Activated naive CD4-positive, alpha-beta T cell treated with anti-CD3 and anti-CD28 coated beads, Interleukin-2, amount 50 U/mL, for 16 hours (primary cell): ENCODE data around the gene TLX2.

Experiments
- DNase-seq: peaks from one replicate; pipeline ENCODE4 v3.0.0-alpha.2; 2020

Gene TLX2

DNA sequence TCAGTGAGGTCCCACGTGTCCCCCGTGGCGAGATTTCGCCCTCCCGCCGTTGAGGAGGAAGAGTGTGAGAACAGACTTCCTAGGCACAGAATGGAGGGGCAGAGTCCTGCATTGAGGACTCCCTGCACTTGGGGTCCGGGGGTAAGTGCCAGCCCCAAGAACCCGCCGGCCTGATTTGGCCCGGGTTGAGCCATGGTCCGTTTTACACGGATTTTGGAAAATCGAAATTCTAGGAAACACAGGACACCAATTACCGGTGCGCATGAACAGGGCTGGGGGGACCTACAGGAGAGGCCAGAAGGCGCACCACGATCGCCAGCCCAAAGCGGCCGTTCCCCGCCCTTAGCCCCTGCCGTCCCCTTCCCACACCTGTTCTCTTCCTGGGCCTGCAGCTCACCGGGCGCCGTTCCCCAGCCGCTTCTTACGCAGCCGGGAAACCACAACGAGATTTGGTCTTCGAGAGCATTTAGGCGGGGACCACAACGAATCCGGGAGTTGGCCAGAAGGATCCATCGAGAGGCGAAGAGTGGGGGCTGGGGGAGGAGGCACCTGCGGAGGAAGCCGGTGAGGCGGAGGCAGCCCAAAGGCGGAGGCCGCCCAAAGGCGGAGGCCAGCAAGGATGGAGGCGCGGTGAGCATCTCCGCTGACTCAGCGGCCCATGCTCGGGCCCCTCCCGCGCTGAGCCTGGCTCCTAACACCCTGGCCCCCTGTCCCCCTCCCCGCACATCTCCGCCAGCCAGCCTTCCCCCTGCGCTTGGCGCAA lies 464 bp upstream of the TLX2 start:
- DNase-seq: no peak

DNA sequence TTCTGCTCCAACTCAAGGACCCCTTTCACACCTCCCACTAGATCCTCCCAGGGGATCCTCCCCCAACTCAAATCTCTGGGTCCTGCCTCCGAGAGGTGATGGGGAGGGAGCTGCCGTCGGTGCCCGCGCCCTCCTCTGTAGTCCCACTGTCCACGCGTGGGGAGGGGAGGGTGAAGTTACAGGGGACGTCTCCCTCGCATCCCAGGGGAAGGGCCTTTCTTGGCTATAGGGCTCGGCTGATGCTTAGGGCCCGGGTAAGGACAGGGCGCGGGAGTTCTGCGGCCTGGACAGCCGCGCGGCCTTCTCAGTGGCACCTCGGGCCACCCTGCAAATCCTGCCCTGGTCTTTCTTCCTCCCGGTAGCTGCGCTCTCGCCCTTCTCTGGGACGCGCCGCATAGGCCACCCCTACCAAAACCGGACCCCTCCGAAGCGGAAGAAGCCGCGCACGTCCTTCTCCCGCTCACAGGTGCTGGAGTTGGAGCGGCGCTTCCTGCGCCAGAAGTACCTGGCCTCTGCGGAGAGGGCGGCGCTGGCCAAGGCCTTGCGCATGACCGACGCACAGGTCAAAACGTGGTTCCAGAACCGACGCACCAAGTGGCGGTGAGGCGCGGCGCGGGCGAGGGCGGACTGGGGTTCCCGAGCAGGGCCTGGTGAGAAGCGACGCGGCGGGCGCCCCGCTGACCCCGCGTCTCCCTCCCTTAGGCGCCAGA lies 1.2 kb downstream of the TLX2 start:
- DNase-seq: no peak

DNA sequence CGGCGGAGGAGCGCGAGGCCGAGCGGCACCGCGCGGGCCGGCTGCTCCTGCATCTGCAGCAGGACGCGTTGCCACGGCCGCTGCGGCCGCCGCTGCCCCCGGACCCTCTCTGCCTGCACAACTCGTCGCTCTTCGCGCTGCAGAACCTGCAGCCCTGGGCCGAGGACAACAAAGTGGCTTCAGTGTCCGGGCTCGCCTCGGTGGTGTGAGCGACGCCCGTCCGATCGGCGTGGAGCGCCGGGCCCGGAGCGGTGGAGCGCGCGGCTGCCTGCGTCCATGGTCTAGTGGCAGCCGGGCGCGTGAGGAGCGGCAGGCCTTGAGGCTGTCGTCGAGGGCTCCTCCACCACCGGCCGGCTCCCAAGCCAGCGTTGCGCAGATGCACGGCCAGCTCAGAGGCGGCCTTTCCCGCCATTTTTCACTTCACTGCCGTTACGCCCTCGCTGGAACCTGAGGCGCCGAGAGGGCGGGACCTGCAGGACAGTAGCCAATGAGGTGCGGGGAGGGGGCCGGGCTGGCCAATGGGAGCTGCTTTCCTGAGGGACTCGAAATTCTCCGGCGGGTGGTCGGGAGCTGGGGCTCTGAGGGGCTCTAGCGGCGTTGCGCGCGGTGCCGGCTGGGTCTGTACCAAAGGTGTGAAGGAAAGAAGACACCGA lies 1.9 kb downstream of the TLX2 start:
- peak; percentile 82 for DNase-seq

DNA sequence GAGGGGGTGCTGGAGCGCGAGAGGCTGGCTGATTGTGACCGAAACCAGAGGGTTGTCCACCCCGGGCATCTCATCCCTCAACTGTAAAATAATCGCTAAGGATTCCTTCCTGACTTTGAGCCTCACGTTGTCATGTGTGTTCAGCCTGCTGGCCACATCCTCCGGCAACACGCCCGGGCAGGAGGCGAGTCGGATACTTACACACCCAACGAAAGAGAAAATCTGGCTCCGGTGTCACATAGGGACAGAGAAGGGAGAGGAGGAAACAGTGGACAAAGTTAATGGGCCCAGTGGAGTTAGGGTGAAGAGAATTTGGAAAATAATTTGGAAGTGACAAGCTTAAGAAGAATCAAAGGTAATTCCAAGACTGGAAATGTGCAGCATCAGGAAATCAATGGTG lies 2.4 kb downstream of the TLX2 start:
- DNase-seq: no peak

DNA sequence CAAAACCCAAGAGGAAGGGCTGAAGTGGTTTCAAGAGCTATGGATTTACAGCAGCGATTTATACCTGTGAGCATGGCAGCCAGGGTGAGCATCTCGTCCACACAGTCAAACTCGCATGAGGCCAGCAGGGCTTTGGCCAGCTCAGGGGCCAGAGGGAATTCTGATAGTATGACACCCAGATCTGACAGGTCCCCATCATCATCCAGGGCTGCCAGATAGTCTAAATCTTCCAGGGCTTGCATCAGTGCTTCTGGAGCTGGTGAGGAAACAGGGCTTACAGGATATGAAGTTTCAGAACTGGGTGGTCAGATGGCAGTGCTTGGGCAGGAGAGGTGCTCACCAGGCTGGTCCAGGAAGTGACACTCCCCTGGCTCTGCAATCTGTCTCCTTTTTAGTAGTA lies 8.3 kb downstream of the TLX2 start:
- DNase-seq: no peak

DNA sequence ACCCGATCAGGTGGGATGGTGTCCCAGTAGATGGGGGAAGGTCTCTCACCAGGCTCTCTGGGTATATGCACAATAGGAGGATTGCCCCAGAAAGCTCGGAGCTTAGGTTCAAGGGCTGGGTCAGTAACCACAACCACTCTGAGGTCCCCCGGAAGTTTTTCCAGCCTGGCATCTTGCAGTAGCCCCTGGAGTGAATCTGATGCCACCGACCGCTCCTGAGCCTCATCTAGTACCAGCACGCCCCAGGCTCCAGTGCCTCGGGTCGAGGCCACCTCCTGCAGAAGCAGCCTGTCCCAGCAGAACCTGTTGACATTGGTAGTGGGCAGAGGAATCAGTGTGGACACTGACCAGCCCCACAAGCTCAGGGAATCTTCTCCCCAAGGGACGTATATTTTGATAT lies 9.8 kb downstream of the TLX2 start:
- DNase-seq: no peak

DNA sequence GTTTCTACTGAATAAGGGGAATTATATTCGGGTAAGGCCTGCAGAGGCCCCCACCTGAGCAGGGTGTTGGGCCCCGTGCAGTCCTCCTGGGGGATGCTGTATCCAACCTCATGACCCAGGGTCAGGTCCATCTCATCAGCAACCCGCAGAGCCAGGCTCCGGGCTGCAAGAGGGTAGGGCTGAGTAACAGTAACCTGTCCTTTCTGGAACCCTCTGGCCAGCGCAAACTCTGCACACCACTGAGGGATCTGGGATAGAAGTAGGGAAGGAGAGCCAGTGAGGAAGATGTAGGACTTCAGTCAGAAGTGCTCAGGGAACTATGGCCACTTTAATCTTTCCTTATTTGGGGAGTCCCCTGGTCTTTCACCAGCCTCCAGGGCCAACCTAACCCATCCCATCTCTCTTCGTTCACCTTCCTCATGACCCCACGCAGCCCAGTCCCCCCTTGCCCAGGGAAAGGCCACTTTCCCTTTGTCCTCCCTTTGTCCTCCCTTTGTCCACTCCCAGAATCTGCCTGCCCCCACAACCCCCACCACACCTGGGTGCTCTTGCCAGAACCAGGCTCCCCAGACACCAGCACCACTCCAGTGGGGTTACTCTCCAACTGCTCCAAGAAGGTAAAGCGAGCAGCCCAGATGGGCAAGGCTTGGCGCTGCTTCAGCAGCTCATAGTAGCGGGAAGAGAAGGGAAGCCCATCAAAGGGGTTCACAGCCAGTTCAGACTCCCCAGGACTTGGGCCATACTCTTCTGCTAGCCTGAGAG lies 10.9 kb downstream of the TLX2 start:
- no peak for DNase-seq

DNA sequence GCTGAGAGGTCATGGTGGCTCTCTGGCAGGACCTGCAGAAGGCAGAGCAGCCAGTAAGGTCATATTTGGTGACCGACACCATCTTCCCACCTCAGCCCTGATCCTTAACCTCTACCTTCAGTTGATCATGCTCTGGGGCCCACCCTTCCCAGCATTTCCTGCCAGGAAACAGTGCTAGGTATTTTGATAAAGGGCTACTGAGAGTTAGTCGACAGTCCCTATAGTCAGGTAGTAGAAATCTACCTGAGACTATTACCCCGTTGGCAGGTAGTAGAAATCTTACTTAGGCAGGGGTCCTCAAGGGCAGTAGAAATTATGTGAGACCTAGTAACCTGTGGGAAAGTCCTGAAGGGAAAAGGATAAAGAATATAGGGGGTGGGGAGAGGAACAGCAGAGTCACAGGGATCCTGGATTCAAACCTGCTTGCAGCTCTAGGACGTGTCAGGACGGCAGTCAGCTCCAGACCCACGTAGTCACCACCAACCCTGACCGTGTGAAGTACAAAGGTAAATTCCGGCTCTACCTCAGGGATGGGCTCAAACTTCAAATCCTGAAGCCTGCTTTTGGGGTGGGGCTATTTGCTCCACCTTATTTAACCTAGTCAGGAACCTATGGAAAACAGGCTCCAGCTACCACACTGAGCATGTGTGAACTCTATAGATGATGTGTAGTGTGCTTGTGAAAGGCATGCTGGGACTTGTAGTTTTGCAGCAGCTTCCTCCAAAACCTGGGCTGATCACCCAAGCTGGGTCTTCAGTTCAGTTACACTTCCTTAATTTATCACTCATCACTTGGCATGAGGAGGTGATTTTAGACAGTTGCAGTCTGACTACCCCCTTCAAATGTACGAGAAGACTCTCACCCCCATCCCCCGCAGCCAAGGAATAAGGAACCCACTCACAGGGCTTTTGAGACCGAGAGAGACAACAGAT lies 11.7 kb downstream of the TLX2 start, which contains the start of gene DQX1:
DQX1 (minus strand) TSS at position 515 of the 932 bp plus-strand sequence; CDS start at position 13, 502 bp downstream.
- DNase-seq: no peak

DNA sequence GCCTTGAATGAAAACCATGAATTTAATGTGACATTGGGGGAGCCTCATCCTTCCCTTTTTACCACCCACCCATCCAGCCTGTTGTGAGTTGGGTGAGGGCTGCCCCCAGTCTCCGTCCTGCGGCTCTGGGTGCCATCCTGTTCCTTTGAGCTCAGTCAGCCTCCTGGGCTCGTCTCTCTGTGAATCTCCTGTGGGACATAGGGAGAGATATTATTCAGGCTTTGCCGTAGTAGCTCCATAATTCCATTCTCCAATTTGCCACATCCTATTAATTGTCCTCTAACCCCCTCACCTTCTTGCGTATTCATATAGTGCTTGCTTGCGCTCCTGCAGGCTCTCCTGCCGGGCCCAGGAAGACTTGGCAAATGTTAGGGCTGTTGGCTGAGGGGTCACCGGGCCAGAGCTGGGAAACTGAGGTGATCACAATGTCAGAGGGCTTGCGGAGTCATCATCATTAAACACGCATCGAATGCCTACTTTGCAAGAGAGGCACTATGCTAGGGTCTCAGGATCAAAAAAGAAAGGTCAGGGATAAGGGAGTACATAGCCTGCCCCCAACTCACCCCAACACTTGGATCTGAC lies 12.5 kb downstream of the TLX2 start:
- DNase-seq: no peak

DNA sequence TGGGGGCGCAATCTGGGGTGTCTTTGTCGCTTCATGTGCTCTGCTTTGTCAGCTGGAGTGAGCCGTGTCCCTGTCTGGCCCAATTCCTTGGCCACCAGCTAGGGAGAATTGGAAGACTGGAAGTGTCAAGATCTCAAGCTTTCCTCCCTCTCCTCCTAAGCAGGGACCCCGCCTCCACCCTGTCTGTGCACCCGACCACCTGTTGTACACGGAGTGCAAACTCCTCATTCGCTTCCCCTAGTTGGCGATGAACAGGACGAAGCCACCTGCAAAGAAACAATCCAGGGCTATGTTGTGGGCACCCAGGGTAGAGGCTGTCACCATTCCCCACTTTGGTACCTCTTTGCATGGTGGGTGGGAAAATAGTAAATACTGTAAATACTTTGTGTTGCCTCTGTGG lies 13.5 kb downstream of the TLX2 start:
- DNase-seq: no peak

DNA sequence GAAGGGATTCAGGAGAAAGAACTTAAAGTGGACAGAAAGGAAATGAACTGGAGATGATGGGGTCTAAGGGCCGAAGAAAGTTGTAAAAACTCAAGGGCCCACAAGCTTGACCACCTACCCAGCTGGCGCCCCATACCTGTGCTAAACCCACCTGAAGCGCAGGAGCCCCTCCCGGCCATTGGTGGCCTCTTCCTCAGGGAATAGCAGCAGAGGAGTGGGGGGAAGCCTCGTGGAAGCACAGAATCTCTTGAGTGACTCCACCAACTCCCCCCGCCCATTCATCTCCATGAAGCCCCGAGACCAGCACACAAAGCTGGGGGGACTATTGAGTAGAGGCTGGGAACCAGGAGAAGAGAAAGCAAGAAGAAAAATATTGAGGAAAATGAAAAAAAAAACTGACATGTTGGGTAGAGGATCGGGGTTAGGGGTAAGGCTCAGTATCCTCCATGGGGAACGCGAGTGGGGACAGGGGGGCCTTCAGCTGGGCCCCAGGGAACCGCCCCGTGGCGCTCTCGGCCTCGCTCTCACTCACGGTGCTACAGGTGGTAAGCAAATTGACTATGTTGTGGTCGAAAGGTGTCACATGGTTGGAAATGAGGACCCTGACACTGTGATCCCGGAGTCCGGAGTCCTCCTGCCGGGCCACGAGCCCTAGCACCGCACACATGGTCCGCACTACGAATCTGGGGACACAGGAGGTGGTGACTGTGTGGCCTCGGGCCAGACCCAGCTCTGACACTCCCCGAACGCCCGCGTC lies 14.5 kb downstream of the TLX2 start:
- DNase-seq: peak; percentile 23

DNA sequence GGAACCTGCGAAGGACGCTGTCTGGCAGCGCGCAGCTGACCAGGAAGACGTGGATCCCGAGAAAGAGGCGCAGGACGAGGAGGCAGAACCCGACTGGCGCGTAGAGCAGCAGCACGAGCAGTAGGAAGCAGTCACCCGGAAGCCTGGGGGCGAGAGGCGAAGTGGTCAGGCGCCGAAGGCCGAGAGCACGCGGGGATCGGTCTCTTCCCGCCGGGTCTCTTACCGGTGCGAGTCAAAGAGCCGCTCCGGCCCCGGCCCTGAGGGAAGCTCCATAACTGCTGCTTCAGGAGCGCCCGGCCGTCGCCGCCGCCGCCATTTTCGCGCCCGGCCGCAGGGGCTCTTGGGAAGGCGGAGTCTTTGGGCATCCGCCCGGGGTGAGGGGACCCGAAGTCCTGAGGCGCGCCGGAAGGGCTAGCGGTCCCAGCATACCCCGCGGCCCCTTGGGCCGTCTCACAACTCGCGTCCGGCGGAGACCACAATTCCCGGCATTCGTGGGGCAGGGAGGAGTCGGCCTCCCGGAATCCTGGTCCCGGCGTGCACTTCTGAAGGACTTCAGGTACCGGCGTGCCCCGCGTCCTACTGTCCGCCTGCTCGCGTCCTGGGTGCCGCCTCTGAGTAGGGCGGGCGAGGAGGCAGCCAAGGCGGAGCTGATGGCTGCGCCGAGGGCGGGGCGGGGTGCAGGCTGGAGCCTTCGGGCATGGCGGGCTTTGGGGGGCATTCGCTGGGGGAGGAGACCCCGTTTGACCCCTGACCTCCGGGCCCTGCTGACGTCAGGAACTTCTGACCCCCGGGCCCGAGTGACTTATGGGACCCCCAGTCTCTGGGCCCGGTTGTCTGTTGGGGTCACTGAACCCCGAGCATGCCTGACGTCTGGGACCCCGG lies 15.3 kb downstream of the TLX2 start, which contains the start of the genes AUP1 and HTRA2:
AUP1 (minus strand) TSS at position 350 of the 882 bp plus-strand sequence; CDS start at position 273, 77 bp downstream.
HTRA2 (plus strand) TSS at position 577 of the 882 bp plus-strand sequence; CDS start at position 651, 74 bp downstream.
- DNase-seq: peak; percentile 89

DNA sequence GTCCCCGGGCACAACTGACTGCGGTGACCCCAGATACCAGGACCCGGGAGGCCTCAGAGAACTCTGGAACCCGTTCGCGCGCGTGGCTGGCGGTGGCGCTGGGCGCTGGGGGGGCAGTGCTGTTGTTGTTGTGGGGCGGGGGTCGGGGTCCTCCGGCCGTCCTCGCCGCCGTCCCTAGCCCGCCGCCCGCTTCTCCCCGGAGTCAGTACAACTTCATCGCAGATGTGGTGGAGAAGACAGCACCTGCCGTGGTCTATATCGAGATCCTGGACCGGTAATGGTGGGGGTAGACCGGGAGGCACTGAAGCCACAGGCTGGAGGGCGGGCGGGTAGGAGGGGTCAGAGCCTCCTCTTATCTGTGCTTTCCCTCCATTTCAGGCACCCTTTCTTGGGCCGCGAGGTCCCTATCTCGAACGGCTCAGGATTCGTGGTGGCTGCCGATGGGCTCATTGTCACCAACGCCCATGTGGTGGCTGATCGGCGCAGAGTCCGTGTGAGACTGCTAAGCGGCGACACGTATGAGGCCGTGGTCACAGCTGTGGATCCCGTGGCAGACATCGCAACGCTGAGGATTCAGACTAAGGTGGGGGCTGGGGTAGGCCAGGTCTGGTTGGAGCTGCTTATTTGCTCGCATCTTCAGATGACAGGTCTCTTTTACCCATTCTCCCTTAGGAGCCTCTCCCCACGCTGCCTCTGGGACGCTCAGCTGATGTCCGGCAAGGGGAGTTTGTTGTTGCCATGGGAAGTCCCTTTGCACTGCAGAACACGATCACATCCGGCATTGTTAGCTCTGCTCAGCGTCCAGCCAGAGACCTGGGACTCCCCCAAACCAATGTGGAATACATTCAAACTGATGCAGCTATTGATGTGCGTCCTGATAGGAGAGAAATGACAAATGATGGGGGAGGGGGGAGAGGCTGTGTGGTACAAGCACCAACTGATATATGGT lies 16.3 kb downstream of the TLX2 start:
- peak; percentile 38 for DNase-seq

DNA sequence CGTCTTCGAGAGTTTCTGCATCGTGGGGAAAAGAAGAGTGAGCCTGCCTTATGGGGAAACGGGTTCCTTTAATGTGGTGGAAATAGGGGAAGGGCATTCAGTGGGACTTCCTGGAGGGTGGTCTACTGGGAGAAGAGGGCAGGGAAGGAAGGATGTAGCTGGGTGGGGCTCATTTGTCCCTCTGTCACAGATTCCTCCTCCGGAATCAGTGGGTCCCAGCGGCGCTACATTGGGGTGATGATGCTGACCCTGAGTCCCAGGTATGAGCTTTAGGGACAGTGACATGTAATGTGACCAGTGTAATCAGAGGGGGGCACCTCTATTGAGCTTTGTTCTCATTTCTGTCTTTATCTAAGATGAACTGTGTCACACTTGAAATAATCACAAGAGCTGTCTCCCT lies 17.4 kb downstream of the TLX2 start:
- DNase-seq: no peak

DNA sequence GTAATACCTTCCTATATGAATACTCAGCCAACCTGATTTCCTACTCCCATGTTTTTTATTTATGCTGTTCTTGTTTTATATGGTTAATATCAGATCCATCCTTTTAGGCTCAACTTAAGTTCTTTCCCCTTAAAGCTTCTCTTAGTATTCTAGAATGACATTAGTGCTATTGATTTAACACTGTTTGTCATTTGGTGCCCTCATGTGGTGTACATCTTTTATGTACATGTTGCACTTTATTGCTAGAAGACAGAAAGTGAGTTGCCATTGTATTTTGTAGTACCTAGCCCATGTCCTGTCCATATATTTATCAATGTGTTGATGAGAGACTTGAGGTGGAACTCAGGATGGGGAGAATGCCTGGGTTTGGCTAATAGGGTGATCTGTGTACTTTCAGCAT lies 18.0 kb downstream of the TLX2 start:
- no peak for DNase-seq

DNA sequence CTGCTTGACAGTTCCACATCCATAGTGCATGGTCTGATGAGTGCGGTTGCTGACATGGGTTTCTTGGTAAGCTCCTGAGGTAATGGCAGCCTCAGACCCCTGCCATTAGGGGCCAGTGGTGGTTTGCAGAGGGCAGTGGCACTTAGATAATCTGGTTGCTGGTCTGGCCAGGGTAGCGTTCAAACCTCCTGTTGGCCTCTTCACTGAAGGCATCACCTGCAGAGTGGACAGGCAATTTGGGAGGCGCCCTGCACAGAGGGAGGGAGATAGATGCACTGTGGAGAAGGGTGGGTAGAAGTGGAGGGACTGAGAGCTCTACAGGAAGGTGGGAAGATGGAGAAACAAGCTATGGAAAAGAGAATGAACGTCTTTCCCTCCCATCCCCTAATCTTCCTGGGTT lies 19.2 kb downstream of the TLX2 start:
- no peak for DNase-seq

DNA sequence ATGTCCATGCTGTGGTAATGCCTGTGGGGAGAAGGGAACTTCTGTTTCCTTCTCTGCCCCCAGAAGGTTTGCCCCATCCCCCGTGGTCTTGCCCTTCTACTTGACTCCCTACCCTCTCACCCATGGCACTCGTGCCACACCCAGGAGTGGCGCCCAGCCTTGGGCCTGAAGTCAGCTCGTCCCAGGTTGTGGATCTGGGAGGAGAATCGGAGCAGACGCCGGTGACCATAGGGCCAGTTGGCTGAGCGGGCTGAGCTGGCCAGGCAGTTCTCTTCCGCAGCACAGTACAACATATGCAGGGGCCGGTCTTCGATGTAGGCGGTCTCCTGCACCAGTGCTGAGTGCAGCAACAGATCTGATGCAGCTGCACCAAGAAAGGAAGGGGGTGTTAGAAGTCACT lies 20.2 kb downstream of the TLX2 start:
- no peak for DNase-seq

DNA sequence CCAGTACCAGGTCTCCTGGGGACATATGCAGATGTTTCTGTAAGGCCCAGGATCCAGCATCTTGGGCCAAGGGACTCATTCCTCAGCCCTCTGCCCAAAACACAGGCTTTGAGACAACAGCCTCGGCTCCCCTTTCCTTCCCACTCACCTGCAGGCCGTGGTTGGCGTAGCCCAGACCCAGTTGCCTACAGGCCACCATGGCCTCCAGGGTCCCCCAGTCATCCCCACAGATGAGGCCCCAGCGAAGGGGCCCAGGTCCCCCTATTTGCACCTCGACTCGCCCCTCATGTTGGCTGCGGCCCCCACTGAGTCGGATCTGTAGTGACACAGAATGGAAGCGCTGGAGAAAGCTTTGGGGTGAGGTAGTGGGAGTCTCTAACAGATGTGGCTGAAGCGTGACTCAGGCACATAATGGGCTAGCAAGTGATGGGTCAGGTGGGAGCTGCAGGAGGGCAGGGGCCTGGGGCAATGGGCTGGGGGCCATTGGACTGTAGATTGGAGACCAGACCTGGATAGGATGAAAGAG lies 21.3 kb downstream of the TLX2 start:
- no peak for DNase-seq
